Karpas-422 (cell line): ENCODE measurements around the gene TEKT5. TPM values are rescaled to one million over a fixed set of nuclear protein-coding genes. Genes with fewer than 3 reads are reported as not detected.

ENCODE experiments used
- DNase-seq: peaks from one replicate; pipeline ENCODE4 v3.0.0-alpha.2; 2015
- H2AFZ ChIP-seq: fragments of 200-600 bp; sonication (generic); 2 replicates; pipeline ENCODE4 v1.6.1; 2014; ENCODE audit warnings: antibody characterized with exemption, low read length, mixed read lengths
- H3K27ac ChIP-seq: fragments of 200-600 bp; sonication (generic); 2 replicates; pipeline ENCODE4 v1.5.1; 2014; ENCODE audit warnings: mild to moderate bottlenecking, low read length, moderate library complexity
- H3K27me3 ChIP-seq: fragments of 200-600 bp; sonication (generic); 2 replicates; pipeline ENCODE4 v1.6.1; 2014; ENCODE audit warnings: low read length, mixed read lengths
- H3K36me3 ChIP-seq: fragments of 200-600 bp; sonication (generic); 2 replicates; pipeline ENCODE4 v1.6.1; 2014; ENCODE audit warnings: low read length, mixed read lengths; ENCODE audit not compliant: insufficient read depth
- H3K4me1 ChIP-seq: fragments of 200-600 bp; sonication (generic); 2 replicates; pipeline ENCODE4 v1.6.1; 2014; ENCODE audit warnings: mild to moderate bottlenecking, low read length, mixed read lengths
- H3K4me2 ChIP-seq: fragments of 200-600 bp; sonication (generic); 2 replicates; pipeline ENCODE4 v1.6.1; 2014; ENCODE audit warnings: low read length, low read depth, mild to moderate bottlenecking; ENCODE audit not compliant: poor library complexity, severe bottlenecking
- H3K4me3 ChIP-seq: fragments of 200-600 bp; sonication (generic); 2 replicates; pipeline ENCODE4 v1.5.1; 2014; ENCODE audit warnings: mild to moderate bottlenecking, antibody characterized with exemption, low read length, mixed read lengths
- H3K79me2 ChIP-seq: fragments of 200-600 bp; sonication (generic); 2 replicates; pipeline ENCODE4 v1.6.1; 2014; ENCODE audit warnings: mild to moderate bottlenecking, low read length, mixed read lengths
- H3K9ac ChIP-seq: fragments of 200-600 bp; sonication (generic); 2 replicates; pipeline ENCODE4 v1.6.0; 2014; ENCODE audit warnings: low read length
- H3K9me2 ChIP-seq: fragments of 200-600 bp; sonication (generic), shearing (Covaris generic); replicated peaks from 2 replicates; pipeline ENCODE4 v1.6.0; 2014; ENCODE audit warnings: mild to moderate bottlenecking, low read length, moderate library complexity; ENCODE audit not compliant: insufficient read depth
- H3K9me3 ChIP-seq: fragments of 300-700, 200-600 bp; sonication (generic); 2 replicates; pipeline ENCODE4 v1.6.1; 2014; ENCODE audit warnings: low read length, mixed read lengths
- H4K20me1 ChIP-seq: fragments of 200-600 bp; sonication (generic); 2 replicates; pipeline ENCODE4 v1.6.1; 2014; ENCODE audit warnings: mild to moderate bottlenecking, antibody characterized with exemption, low read length, low read depth; ENCODE audit not compliant: insufficient read depth
- total RNA-seq: library from RNA; depleted of rRNA; stranded (reverse); fragments of >200 nt; shearing (Covaris generic); gene quantifications from 2 replicates; pipeline ENCODE4 v1.2.3, GENCODE V29; 2014; ENCODE audit warnings: low replicate concordance

TEKT5 gene
- total RNA-seq, 1 experiment from 2014 or later: 2.6 TPM

DNA sequence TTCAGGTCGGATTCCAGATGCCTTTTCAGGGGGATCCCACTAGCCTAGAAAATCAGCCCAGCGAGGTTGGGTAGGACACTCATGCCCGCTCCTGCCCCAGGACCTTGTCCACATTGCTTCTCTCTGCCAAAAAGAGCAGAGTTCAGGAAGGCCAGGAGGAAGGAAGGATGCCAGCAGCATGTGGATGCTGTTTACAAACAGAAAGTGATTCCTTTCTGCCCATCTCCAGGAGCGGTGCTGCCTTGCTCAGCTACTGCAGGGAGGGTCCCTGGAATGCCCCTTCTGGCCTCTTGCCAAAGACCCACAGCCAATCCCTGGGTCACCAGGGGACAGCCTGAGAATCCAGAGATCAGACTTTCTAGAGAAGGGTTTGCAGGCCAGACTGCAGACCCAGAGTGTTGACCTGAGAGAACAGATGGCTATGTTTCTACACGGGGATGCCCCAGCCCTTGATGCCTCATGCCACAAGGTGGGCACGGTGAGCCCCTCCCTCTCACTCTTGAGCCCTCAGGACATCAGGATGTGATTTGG lies 82.0 kb downstream of the TEKT5 start:
- Histone ChIP-seq H3K27ac (no peak overlapping the region), H3K36me3 (no peaks in the 10 kb centered on the region), H3K9me2 (no peaks in the 10 kb centered on the region), H3K4me1 (no peaks in the 10 kb centered on the region), H3K4me2 (no peak overlapping the region), H3K79me2 (no peaks in the 10 kb centered on the region), H3K9me3 (no peaks in the 10 kb centered on the region), H3K9ac (no peak overlapping the region), H3K4me3 (no peak overlapping the region), H3K27me3 (no peaks in the 10 kb centered on the region), H2AFZ (no peak overlapping the region), H4K20me1 (no peaks in the 10 kb centered on the region)
- DNase-seq: no peak

DNA sequence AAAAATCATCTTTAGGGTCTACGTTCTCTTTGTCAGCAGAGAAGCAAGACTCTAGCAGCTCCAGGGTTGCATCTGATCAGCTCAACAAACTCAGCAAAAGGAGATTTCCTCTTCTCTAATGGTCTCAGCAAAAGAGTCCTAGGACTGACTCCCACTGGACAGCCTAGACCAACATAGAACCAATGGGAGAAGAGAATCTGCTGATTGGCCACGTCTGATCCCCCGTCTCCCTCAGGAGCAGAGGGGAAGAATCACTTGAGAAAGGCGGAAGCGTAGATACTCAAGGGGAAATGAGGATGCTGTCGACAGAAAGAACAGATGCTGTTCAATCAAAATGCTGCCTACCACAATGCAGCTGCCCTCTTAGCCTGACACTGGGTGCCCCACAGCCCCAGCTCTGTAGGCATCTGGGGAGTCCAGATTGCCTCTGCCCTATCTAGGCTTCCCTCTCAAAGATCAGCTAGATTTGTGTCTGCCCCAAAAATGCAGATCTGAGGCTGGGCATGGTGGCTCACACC lies 82.8 kb downstream of the TEKT5 start:
- Histone ChIP-seq H2AFZ (no peak overlapping the region), H3K9ac (no peak overlapping the region), H3K9me3 (no peaks in the 10 kb centered on the region), H3K4me1 (no peaks in the 10 kb centered on the region), H3K79me2 (no peaks in the 10 kb centered on the region), H4K20me1 (no peaks in the 10 kb centered on the region), H3K4me2 (no peak overlapping the region), H3K4me3 (no peak overlapping the region), H3K9me2 (no peaks in the 10 kb centered on the region), H3K27me3 (no peaks in the 10 kb centered on the region), H3K36me3 (no peaks in the 10 kb centered on the region), H3K27ac (no peak overlapping the region)
- no peak for DNase-seq

DNA sequence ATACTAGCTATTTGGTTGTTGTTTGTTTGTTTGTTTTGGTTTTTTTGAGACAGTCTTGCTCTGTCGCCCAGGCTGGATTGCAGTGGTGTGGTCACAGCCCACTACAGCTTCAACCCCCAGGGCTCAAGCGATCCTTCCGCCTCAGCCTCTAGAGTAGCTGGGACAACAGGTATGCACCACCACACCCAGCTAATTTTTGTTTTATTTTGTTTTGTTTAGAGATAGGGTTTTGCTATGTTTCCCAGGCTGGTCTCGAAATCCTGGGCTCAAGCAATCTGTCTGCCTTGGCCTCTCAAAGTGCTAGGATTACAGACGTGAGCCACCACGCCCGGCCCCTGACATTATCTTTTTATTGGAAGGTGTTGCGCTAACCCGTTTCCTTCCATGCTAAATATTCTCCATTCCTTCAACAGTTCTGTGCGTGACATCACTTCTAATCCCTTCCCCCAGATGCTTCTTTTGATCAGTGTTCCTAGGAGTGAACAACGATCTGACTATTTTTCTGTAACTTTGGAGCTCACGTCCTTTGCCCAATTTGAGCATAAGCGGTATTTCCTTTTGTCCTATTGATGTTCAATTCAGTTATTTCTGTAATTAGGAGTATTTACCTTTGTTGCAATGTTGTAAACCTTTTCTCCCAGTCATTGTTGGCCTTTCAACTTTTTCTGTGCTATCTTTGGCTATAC lies 84.1 kb downstream of the TEKT5 start:
- H3K27me3 ChIP-seq: no peaks in the 10 kb centered on the region
- no peak overlapping the region for H3K4me2 ChIP-seq
- no peaks in the 10 kb centered on the region for H3K36me3 ChIP-seq
- no peaks in the 10 kb centered on the region for H4K20me1 ChIP-seq
- no peak for DNase-seq
- no peak overlapping the region for H3K4me3 ChIP-seq
- H3K4me1 ChIP-seq: no peaks in the 10 kb centered on the region
- H3K9me2 ChIP-seq: no peaks in the 10 kb centered on the region
- no peak overlapping the region for H3K9ac ChIP-seq
- no peaks in the 10 kb centered on the region for H3K79me2 ChIP-seq
- no peaks in the 10 kb centered on the region for H3K9me3 ChIP-seq
- H2AFZ ChIP-seq: no peak overlapping the region
- no peak overlapping the region for H3K27ac ChIP-seq

DNA sequence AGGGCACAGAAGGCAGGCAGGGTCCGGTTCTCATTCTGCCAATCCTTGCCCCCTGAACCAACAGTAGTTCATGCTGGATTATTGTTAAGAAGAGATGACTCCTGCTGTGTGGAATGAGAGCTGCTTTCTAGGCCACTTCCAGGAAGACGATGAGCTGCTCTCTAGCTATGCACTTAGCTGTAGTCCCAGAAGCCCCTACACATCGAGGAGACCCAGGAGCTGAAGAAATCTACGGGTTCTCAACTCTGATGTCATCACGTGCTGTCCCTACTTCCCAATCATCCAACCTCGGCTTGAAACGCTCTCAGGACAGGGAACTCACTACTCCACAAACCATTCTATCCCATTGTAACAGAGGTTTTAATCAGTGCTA lies 85.3 kb downstream of the TEKT5 start:
- Histone ChIP-seq H4K20me1 (no peaks in the 10 kb centered on the region), H3K9ac (no peak overlapping the region), H3K36me3 (no peaks in the 10 kb centered on the region), H3K9me3 (no peaks in the 10 kb centered on the region), H3K27ac (no peak overlapping the region), H3K4me3 (no peak overlapping the region), H3K27me3 (no peaks in the 10 kb centered on the region), H3K9me2 (no peaks in the 10 kb centered on the region), H3K79me2 (no peaks in the 10 kb centered on the region), H2AFZ (no peak overlapping the region), H3K4me1 (no peaks in the 10 kb centered on the region), H3K4me2 (no peak overlapping the region)
- DNase-seq: no peak

DNA sequence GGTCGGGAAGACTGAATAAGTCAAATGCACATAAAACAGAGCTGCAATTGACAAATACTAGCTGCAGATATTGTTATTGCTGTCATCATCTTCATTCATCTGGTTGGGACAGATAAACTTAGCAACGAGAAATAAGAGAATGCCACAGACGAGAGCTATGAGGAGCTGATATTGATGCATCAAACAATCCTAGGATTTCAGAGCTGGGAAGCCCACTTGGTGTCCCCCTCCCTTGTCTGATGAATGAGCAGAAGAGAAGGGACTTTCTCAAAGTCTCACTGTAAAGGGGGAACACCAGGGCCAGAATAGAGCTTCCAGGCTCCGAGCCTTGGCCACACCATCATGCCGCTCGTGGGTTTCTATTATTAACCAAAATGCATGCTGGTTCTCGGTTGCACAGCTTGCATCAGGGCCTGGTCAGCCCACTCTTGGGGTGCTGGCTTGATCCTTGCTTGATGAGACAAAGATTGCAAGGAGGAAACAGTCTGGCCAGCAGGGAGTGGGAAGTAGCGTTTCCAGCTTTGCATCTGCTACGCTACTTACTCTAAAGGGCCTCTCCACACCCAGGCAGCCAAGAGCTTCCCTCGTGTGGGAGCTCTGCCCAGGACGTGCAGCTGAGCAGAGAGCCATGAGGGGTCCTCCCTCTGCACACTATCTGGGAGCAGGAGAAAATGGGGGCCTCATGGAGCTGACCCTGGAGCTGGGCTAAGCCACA lies 85.9 kb downstream of the TEKT5 start:
- Histone ChIP-seq H3K4me2 (no peak overlapping the region), H3K79me2 (no peaks in the 10 kb centered on the region), H3K27ac (no peak overlapping the region)

DNA sequence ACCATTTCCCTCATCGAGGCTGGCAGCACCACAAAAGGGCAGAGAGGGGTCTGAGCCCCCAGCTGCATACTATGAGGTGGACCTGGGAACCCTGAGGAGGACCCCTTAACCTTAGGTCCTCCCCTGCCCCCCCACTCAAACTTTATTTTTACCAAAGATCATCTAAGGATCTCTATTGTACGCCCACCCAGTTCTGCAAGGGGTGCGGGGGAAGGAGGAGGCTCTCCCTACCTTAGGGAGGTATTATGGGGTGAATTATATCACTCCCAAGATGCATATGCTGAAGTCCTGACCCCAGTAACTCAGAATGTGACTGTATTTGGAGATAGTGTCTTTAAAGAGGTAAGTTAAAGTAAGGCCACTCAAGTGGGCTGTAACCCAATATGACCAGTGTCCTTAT lies 87.6 kb downstream of the TEKT5 start:
- Histone ChIP-seq H3K4me2 (no peak overlapping the region), H3K36me3 (no peaks in the 10 kb centered on the region), H3K27ac (no peak overlapping the region), H3K79me2 (no peaks in the 10 kb centered on the region), H3K9me3 (no peaks in the 10 kb centered on the region), H4K20me1 (no peaks in the 10 kb centered on the region), H2AFZ (no peak overlapping the region), H3K27me3 (no peaks in the 10 kb centered on the region), H3K9ac (no peak overlapping the region), H3K4me1 (no peaks in the 10 kb centered on the region), H3K4me3 (no peak overlapping the region), H3K9me2 (no peaks in the 10 kb centered on the region)
- DNase-seq: no peak

More for the DNA sequence above, 85.9 kb downstream of the TEKT5 start:
- Histone ChIP-seq H3K9me2 (no peaks in the 10 kb centered on the region), H3K4me1 (no peaks in the 10 kb centered on the region), H3K4me3 (no peak overlapping the region), H3K9ac (no peak overlapping the region), H3K27me3 (no peaks in the 10 kb centered on the region), H2AFZ (no peak overlapping the region), H3K9me3 (no peaks in the 10 kb centered on the region), H4K20me1 (no peaks in the 10 kb centered on the region), H3K36me3 (no peaks in the 10 kb centered on the region)
- no peak for DNase-seq

DNA sequence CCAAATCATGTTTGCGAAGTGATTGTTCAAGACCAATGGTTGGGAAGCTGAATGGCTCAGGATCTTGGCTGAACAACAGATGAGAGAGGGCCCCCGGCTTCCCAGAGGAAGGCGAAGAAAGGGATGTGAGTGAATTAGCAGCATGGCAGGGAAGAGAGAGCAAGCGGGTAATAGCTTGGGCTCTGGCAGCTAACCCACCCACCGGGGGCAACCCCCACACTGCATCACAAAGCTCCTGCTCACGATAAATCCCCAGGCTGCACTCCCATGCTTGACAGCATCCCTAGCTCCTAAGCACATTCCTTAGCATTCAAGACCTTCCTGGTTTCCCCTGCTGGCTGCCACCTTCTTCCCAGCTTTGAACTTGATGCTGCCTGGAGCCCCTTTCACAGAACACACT lies 88.1 kb downstream of the TEKT5 start:
- no peak for DNase-seq
- no peaks in the 10 kb centered on the region for H3K36me3 ChIP-seq
- no peak overlapping the region for H3K4me2 ChIP-seq
- no peak overlapping the region for H3K27ac ChIP-seq
- no peaks in the 10 kb centered on the region for H4K20me1 ChIP-seq
- no peak overlapping the region for H3K4me3 ChIP-seq
- H3K9me3 ChIP-seq: no peaks in the 10 kb centered on the region
- no peak overlapping the region for H3K9ac ChIP-seq
- H3K27me3 ChIP-seq: no peaks in the 10 kb centered on the region
- H3K9me2 ChIP-seq: no peaks in the 10 kb centered on the region
- H3K79me2 ChIP-seq: no peaks in the 10 kb centered on the region
- H2AFZ ChIP-seq: no peak overlapping the region
- no peaks in the 10 kb centered on the region for H3K4me1 ChIP-seq

DNA sequence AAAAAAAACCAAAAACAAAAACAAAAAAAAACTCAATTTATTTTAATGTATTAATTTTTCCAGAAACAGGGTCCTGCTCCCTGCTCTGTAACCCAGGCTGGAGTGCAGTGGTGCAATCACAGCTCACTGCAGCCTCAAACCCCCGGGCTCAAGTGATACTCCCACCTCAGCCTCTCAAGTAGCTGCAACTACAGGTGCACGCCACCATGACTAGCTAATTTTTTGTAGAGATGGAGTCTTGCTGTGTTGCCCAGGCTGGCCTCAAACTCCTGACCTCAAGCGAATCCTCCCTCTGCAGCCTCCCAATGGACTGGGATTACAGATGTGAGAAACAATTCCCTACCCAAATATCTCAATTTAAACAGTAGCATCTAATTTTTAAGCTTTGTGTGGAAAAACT lies 89.1 kb downstream of the TEKT5 start:
- Histone ChIP-seq H3K4me3 (no peak overlapping the region), H4K20me1 (no peaks in the 10 kb centered on the region), H3K4me1 (no peaks in the 10 kb centered on the region), H3K9me2 (no peaks in the 10 kb centered on the region), H3K79me2 (no peaks in the 10 kb centered on the region), H3K36me3 (no peaks in the 10 kb centered on the region), H3K27me3 (no peaks in the 10 kb centered on the region), H3K9ac (no peak overlapping the region), H2AFZ (no peak overlapping the region), H3K9me3 (no peaks in the 10 kb centered on the region), H3K27ac (no peak overlapping the region), H3K4me2 (no peak overlapping the region)
- DNase-seq: no peak
